ENCODE results near the gene TMEM232.
"Not testable (repeated sequence)": the region's sequence is repeated elsewhere in the genome, so short reads cannot be mapped to it uniquely, and the experiment has no call there.

Gene TMEM232

DNA sequence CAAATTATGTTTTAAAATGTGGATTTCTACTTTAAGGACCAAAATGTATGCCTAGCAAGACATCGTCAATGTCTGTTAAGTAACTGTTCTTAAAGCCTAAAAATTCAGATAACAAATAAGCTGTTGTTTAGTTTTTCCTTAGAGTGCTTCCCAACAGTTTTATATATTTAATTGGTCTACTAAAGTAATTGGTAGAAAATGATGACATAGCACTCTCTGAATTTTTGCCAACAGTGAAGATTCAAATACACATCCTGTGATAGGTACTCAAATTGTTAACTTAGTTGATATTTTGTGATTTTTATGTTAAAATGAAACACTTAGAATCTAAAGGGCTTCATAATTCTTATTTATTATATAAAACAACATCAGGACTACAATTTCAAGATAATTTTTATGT, 107.5 kb downstream of the TMEM232 start:
- no peak for DNase-seq

- DNase-seq, result no peak
Measured at GRCh38 chr5:110616009-110616408, 110.5 kb downstream of the TMEM232 start.

DNA sequence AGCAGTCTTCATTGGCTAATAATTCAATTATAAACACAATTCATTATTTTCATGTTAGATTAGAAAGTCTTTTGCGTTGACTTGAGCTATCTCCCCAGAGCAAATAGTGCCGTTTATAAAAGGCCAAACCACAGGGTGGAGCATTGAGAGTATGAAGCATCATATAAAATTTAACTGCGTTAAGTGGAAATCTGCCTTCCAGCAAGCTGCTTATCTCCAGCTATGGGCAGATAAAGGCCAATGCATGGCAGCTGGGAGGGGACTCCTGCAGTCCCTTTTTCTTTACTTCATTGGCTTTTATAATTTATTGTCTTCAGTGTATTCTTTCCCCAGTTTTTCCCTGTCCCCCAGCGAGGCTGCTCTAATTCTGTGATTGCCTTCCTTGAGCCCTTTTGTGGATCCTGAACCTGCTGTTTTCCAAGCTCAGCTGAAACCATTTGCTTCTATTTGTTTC, 113.7 kb downstream of the TMEM232 start:
- no peak for DNase-seq

DNA sequence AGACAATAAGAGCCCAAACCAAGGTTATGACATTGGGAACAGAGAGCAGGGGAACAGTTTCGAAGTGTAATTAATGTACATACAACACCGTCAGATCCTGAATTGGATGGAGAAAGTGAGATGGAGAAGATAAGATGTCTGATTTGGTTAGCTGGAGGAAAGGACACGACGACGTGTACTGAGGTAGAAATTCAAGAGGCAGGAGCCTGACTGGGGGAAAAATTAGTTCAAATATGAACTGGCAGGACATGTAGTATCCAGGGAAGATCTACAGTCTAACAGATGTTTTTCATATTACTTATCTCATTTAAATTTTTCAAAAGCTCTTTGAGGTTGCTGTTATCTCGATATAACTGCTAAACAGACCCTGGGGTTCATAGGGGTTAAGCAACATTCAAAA, 114.7 kb downstream of the TMEM232 start:
- DNase-seq, result no peak

GRCh38 chr5:110594866-110595265, 131.6 kb downstream of the TMEM232 start:
- DNase-seq, result no peak

DNA sequence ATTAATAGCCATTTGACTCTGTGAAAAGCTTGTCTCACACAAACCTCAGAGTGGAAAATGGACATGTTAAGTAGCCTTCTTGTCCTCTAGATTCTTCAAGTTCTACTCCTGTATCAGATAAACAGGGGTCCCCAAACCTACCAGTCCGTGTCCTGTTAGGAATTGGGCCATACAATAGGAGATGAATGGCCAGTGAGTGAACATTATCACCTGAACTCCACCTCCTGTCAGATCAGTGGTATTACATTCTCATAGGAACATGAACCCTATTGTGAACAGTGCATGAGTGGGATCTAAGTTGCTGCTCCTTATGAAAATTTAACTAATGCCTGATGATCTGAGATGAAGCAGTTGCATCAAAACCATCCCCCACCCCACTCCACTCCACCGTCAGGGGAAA, 136.3 kb downstream of the TMEM232 start:
- DNase-seq, result no peak

- no peak for DNase-seq
Measured at GRCh38 chr5:110588286-110588980, 138.0 kb downstream of the TMEM232 start.

DNA sequence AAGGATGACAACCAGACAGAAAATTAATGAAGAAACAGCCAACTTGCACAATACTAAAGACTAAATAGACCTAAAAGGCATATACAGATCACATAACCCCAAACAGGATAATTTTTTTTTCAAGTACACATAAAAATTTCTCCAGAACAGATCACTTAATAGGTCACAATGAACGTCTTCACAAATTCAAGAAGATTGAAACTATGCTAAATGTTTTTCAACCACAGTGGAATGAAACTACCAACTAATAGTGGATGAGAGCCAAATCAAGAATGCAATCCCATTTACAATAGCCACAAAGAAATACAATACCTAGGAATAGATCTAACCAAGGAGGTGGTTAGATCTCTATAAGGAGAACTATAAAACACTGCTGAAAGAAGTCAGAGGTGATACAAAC, 145.8 kb downstream of the TMEM232 start:
- DNase-seq, result no peak

DNA sequence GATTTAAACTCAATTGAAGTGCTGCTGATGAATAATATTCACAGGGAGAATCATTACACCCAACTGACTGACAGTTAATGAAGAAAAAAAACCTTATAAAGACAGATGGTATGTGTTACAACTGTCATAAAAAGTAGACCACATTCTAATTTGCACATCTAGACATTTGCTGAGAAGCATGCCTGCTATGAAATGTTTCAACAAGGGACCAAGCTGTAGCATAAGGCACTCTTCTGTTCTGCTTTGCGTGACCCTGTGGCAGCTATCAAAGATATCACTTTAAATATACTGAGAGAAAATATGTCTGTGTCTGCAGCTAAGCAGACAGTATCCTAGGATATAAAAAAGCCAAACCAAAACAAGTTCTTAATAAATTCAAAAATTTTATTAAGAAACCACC, 153.7 kb downstream of the TMEM232 start:
- DNase-seq, result no peak

- DNase-seq, result no peak
Measured at GRCh38 chr5:110562191-110562590, 164.3 kb downstream of the TMEM232 start.

DNA sequence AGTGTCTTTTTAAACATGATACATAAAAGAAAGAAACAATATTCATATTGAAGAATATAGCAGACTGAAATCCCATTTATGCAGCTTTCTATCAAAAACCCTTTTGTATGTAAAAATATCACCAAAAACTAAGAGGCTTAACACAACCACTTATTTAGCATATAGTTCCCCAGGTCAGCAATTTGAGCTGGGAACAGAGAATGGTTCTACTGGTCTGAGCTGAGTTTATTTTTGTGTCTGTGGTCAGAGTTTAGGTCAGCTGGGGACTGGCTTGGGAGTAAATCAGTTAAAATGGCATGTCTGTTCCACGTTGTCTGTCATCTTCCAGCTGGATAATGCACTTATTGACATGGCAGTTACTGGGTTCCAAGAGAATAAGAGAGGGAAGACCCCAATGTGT, 165.0 kb downstream of the TMEM232 start:
- no peak for DNase-seq

DNA sequence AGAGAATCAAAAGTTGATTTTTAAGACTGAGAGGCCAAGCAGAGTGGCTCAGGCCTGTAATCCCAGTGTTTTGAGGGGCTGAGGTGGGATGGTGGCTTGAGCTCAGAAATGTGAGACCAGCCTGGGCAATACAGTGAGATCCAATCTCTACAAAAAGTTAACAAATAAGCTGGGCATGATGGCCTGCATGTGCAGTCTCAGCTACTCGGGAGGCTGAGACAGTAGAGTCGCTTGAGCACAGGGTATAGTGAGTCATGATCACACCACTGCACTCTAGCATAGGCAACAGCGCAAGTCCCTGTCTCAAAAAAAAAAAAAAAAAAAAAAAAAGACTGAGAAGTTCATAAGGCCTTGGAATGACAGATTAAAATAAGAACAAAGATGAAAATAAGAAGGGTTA, 177.2 kb downstream of the TMEM232 start:
- no peak for DNase-seq

- no peak for DNase-seq
Measured at GRCh38 chr5:110548171-110548570, 178.3 kb downstream of the TMEM232 start.

DNA sequence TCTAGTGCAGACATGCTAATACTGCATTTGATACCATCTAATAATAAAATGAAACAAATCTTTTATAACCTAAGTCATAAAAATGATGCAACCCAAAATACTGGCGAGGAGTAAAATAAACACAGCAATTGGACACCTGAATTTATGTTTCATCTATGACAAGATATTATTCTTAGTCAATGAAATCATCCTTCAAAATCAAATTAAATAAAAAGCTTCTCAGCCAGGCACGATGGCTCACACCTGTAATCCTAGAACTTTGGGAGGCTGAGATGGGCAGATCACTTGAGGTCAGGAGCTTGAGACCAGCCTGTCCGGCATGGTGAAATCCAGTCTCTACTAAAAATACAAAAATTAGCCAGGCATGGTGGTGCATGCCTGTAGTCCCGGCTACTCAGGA, 179.0 kb downstream of the TMEM232 start:
- DNase-seq, result no peak

DNA sequence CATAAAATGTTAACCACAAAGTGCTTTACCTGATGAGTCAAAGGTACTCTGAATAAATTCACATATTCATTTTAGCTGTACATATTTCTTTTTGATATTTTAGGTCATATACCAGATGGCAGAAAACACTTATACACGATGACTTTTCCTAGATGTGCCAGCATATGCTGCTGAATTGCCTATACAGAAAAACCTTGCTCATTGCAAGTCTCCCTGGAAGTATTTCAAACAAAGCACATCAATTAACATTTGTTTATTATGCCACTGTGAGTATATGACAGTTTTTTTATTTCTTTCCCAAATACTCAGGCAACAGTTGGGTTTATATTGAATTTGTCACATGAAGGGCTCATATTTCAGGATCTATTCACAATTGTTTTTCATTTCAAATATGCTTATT, 180.8 kb downstream of the TMEM232 start:
- no peak for DNase-seq

GRCh38 chr5:110544603-110545002, 181.9 kb downstream of the TMEM232 start:
- DNase-seq, result no peak

DNA sequence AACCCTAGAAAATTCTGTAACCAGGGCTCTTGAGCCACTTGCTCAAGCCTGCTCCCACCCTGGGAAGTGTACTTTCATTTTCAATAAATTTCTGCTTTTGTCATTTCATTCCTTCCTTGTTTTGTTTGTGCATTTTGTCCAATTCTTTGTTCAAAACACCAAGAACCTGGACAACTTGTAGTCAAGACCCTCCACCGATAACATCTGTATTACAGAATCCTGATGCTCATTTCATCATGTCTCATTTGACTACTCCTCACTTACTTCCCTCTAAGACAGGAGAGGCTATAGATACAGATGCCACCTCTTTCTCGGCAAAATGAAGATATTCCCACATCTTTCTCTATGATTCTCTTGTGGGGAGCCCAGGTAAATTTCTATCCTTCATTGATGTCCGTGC, 183.5 kb downstream of the TMEM232 start:
- no peak for DNase-seq

- no peak for DNase-seq
Measured at GRCh38 chr5:110536120-110537115, 190.1 kb downstream of the TMEM232 start.

- not testable (repeated sequence) for DNase-seq
Measured at GRCh38 chr5:110535146-110535545, 191.3 kb downstream of the TMEM232 start.

- no peak for DNase-seq
Measured at GRCh38 chr5:110525762-110526161, 200.7 kb downstream of the TMEM232 start.

DNA sequence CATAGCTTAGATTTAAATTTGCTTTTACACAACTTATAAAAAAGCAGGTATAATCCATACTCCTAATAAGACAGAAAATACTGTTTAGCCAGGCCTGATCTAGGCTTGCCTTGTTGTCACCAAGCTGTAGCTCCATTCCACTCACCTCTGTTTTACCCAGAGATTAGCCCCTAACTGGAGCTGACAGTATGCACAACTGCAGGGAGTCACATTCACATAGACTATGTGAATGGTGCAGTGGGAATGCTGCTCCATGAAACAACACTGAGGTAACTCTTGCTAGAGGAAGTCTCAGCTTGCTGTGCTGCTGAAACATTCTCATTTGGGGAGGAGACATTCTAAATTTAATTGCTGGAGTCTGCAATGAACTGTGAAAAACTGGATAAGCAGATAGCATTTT, 209.1 kb downstream of the TMEM232 start:
- no peak for DNase-seq

GRCh38 chr5:110514030-110514429, 212.4 kb downstream of the TMEM232 start:
- DNase-seq, result no peak

DNA sequence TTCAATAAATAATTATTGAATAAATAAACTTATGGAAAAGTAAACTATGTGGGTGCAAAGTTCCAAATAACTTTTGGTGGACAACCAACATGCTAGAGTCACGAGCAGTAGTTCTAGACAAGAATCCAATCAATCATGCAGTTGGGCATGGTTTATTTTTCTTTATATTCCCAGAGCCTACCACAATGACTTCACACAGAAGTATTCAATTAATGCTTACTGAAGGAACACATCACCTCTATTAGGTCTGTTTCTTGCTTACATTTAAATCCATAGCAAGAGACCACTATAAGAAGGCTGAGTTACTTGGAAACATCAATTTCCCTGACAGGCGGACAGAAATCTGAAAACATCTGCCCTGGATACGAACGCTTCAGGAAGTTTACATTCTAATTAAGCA, 214.2 kb downstream of the TMEM232 start:
- DNase-seq, result no peak

DNA sequence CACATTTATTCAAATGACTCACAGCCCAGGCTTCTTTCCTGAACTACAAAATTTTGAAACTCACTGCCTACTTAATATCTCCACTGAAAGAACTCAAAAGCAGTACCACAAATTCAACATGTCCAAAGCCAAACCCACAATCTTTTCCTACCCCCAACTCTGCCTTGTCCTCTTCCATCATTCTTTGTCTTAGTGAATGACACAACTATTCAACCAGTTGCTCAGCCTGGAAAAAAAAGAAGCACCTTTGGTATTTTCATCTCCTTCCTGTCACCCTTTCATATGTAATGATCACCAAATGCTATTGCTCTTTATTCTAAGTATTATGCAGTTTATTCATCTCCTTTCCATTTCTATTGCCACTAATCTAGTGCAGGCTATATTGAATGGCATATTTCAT, 216.3 kb downstream of the TMEM232 start:
- no peak for DNase-seq
